GM12878 (cell line): ENCODE data around the gene FRS3. TPM values are rescaled to one million over a fixed set of nuclear protein-coding genes. Genes with fewer than 3 reads are reported as not detected.

Source experiments
- CHD2 ChIP-seq: IDR thresholded peaks from 2 replicates; pipeline ENCODE4 v1.6.1; 2011; ENCODE audit warnings: low read depth, low read length, improper control_type of control experiment, borderline replicate concordance
- EGR1 ChIP-seq, 2 experiments: IDR thresholded peaks; 1 replicate in 1 of 2; 2 replicates in 1 of 2; pipeline ENCODE4 v1.6.1; 2011 to 2012; ENCODE audit warnings: low read depth in 2 of 2, low read length in 2 of 2, borderline replicate concordance in 1 of 2, mild to moderate bottlenecking in 1 of 2, moderate library complexity in 1 of 2
- POU2F2 ChIP-seq: IDR thresholded peaks from 3 replicates; pipeline ENCODE4 v1.6.1; 2011; ENCODE audit warnings: low read depth, mild to moderate bottlenecking, low read length, borderline replicate concordance
- SMARCA5 ChIP-seq: fragments of 450-650 bp; IDR thresholded peaks from 2 replicates; pipeline ENCODE4 v1.6.1; 2017; ENCODE audit warnings: mild to moderate bottlenecking
- SP1 ChIP-seq: IDR thresholded peaks from one replicate; pipeline ENCODE4 v1.6.1; 2011; ENCODE audit warnings: low read depth, low read length
- SPI1 ChIP-seq: IDR thresholded peaks from 2 replicates; pipeline ENCODE4 v1.6.1; 2011; ENCODE audit warnings: low read depth, mild to moderate bottlenecking, low read length, moderate library complexity, borderline replicate concordance; ENCODE audit not compliant: insufficient read depth
- ZNF274 ChIP-seq: IDR thresholded peaks from one replicate; pipeline ENCODE4 v1.8.0; 2011; ENCODE audit not compliant: insufficient read length, insufficient read depth
- polyA plus RNA-seq, 11 experiments: library from polyadenylated mRNA; depleted of rRNA in 4 of 11; unstranded in 6 of 11; stranded (reverse) in 5 of 11; fragments of >200 nt; fragmentation: Nextera tagmentation in 4 of 11; fragmentation: Illumina TruSeq in 1 of 11; extraction: Ambion mirVana in 4 of 11; extraction: Trizol in 1 of 11; gene quantifications; 1 replicate in 1 of 11; 2 replicates in 10 of 11; pipeline versions ENCODE4 v1.2.1 to v1.2.3, GENCODE V29; 2011 to 2016; ENCODE audit warnings: inconsistent platforms in 2 of 11, missing spikeins in 2 of 11, low read depth in 1 of 11
- total RNA-seq, 4 experiments: library from RNA; depleted of rRNA in 3 of 4; stranded (reverse); fragments of >200 nt in 3 of 4; fragmentation: Illumina TruSeq in 1 of 4; extraction: Trizol in 1 of 4; gene quantifications; 2 replicates each; pipeline versions ENCODE4 v1.2.1 to v1.2.3, GENCODE V29; 2013 to 2021
- TF ChIP-seq, protein P1 (sequence below): fragments of 450-650 bp; IDR thresholded peaks from 2 replicates; pipeline ENCODE4 v1.6.1; 2016; ENCODE audit warnings: mild to moderate bottlenecking
- TF ChIP-seq, protein P2 (sequence below): fragments of 450-650 bp; IDR thresholded peaks from 2 replicates; pipeline ENCODE4 v1.6.1; 2017; ENCODE audit warnings: mild to moderate bottlenecking, low read depth, inconsistent platforms; ENCODE audit not compliant: poor library complexity, severe bottlenecking
- TF ChIP-seq, protein P3 (sequence below): fragments of 450-650 bp; IDR thresholded peaks from 2 replicates; pipeline ENCODE4 v1.6.1; 2016; ENCODE audit warnings: mild to moderate bottlenecking

The FRS3 gene
- total and polyA plus RNA-seq, 10 of the 15 experiments (the other 5 are each of a cell fraction or from before 2014, with no cell fraction given), result 0.05 to 3.4 (median 1.5) TPM

DNA sequence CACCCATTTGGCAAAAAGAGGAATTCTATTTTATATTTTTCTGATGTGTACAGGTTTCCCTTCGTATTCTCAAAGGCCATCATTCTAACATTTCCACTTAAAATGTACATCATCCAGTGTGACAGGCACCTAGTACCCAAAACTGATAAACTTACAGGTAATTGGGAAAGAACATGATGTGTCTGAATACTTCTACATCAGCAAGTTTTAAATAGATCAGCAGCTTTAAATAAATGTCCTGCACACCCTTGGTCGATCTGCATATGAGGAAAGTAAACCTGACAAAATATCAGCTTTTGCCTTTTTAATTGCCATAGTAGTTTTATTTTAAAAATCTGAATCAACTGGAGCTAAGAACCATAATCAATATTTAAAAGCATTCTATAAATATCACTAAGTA lies 34.3 kb upstream of the FRS3 start (continued):
- TF ChIP-seq, protein P1, sequence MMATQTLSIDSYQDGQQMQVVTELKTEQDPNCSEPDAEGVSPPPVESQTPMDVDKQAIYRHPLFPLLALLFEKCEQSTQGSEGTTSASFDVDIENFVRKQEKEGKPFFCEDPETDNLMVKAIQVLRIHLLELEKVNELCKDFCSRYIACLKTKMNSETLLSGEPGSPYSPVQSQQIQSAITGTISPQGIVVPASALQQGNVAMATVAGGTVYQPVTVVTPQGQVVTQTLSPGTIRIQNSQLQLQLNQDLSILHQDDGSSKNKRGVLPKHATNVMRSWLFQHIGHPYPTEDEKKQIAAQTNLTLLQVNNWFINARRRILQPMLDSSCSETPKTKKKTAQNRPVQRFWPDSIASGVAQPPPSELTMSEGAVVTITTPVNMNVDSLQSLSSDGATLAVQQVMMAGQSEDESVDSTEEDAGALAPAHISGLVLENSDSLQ, result no peak
- no peak for TF ChIP-seq SP1
- TF ChIP-seq SMARCA5, result no peak
- TF ChIP-seq EGR1 (IDR thresholded peaks at IDR 0.05; ENCODE audit: borderline replicate concordance in 1 of 2, low read depth in 2 of 2, low read length in 2 of 2), result no peak
- TF ChIP-seq, protein P2, sequence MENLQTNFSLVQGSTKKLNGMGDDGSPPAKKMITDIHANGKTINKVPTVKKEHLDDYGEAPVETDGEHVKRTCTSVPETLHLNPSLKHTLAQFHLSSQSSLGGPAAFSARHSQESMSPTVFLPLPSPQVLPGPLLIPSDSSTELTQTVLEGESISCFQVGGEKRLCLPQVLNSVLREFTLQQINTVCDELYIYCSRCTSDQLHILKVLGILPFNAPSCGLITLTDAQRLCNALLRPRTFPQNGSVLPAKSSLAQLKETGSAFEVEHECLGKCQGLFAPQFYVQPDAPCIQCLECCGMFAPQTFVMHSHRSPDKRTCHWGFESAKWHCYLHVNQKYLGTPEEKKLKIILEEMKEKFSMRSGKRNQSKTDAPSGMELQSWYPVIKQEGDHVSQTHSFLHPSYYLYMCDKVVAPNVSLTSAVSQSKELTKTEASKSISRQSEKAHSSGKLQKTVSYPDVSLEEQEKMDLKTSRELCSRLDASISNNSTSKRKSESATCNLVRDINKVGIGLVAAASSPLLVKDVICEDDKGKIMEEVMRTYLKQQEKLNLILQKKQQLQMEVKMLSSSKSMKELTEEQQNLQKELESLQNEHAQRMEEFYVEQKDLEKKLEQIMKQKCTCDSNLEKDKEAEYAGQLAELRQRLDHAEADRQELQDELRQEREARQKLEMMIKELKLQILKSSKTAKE, result no peak
- no peak for TF ChIP-seq ZNF274
- TF ChIP-seq, protein P3, sequence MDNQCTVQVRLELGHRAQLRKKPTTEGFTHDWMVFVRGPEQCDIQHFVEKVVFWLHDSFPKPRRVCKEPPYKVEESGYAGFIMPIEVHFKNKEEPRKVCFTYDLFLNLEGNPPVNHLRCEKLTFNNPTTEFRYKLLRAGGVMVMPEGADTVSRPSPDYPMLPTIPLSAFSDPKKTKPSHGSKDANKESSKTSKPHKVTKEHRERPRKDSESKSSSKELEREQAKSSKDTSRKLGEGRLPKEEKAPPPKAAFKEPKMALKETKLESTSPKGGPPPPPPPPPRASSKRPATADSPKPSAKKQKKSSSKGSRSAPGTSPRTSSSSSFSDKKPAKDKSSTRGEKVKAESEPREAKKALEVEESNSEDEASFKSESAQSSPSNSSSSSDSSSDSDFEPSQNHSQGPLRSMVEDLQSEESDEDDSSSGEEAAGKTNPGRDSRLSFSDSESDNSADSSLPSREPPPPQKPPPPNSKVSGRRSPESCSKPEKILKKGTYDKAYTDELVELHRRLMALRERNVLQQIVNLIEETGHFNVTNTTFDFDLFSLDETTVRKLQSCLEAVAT, result no peak
- no peak for TF ChIP-seq SPI1
- TF ChIP-seq CHD2, result no peak
- no peak for TF ChIP-seq POU2F2
- TF ChIP-seq, all 136 proteins: peak for 0
